Measurements from ENCODE around the gene NRG2. TPM values are rescaled to one million over a fixed set of nuclear protein-coding genes. Genes with fewer than 3 reads are reported as not detected.

The NRG2 gene
- total and polyA plus RNA-seq, 2 of the 4 experiments (the other 2 are of a cell fraction), result 0.18 TPM; not detected in 1

- Histone ChIP-seq H3K56ac (ENCODE audit: extremely low read depth, insufficient read depth, low read length) (no peak overlapping the region), H2BK15ac (ENCODE audit: low read depth, low read length) (no peak overlapping the region), H4K20me1 (ENCODE audit: insufficient read depth, low read length) (no peaks in the 10 kb centered on the region), H3K9me3 (ENCODE audit: control insufficient read depth, insufficient read depth, low read length) (no peaks in the 10 kb centered on the region), H3K27ac (ENCODE audit: insufficient read depth, low read length) (no peak overlapping the region), H2AFZ (replicated peaks; ENCODE audit: low read length, poor library complexity) (no peak overlapping the region), H4K5ac (ENCODE audit: low read depth, low read length) (no peak overlapping the region), H2BK120ac (ENCODE audit: low read depth, low read length) (no peak overlapping the region), H3K79me1 (ENCODE audit: low read depth in 1 of 2, low read length in 2 of 2) (no peaks in the 10 kb centered on the region), H3K4me3 (ENCODE audit: insufficient read depth, low read depth, low read length) (no peak overlapping the region), H3K4ac (ENCODE audit: low read depth, low read length) (no peak overlapping the region), H3K23ac (ENCODE audit: low read depth, low read length) (no peak overlapping the region), H3K36me3 (ENCODE audit: control insufficient read depth, insufficient read depth, low read length) (no peaks in the 10 kb centered on the region), H3K9me1 (ENCODE audit: insufficient read depth, low read length) (no peaks in the 10 kb centered on the region), H4K8ac (ENCODE audit: low read depth in 2 of 2, low read length in 2 of 2) (no peak overlapping the region), H3K9ac (ENCODE audit: low read depth, low read length) (no peak overlapping the region), H2AK9ac (replicated peaks; ENCODE audit: low read depth, low read length, poor library complexity) (no peak overlapping the region), H4K91ac (ENCODE audit: insufficient read depth, low read depth, low read length) (no peak overlapping the region), H3K4me2 (ENCODE audit: low read depth, low read length) (no peak overlapping the region), H2BK20ac (ENCODE audit: low read depth, low read length) (no peak overlapping the region), H3K18ac (ENCODE audit: low read depth, low read length) (no peak overlapping the region), H3K4me1 (ENCODE audit: control insufficient read depth, insufficient read depth, low read length) (no peaks in the 10 kb centered on the region), H3K27me3 (ENCODE audit: control insufficient read depth, insufficient read depth, low read length) (peaks cover 28% of the 10 kb centered on the region), H2BK5ac (ENCODE audit: low read depth, low read length, poor library complexity, severe bottlenecking) (no peak overlapping the region), H3K14ac (replicated peaks; ENCODE audit: low read depth, low read length) (no peak overlapping the region), H2AK5ac (ENCODE audit: low read depth, low read length) (no peak overlapping the region)
- no peak for TF ChIP-seq SMC3 (IDR thresholded peaks at IDR 0.05; ENCODE audit: low read depth, low read length)
- TF ChIP-seq FOS (IDR thresholded peaks at IDR 0.05; ENCODE audit: low read depth, low read length), result no peak
- TF ChIP-seq ELK1 (IDR thresholded peaks at IDR 0.05; ENCODE audit: borderline replicate concordance, low read depth, low read length), result no peak
- no peak for TF ChIP-seq RAD21 (IDR thresholded peaks at IDR 0.05; ENCODE audit: low read length)
- no peak for TF ChIP-seq RFX5 (IDR thresholded peaks at IDR 0.05; ENCODE audit: low read depth, low read length)
- in situ Hi-C loops (cut with MboI; ENCODE audit: low sequenced_read_pairs) (no loop called here), dilution Hi-C loops (cut with HindIII; ENCODE audit: low sequenced_read_pairs, unreplicated experiment) (no loop called here), intact Hi-C loops (cut with micrococcal nuclease) (no loop called here)
- ChIA-PET CTCF (no interaction called here), POLR2A (ENCODE audit: unreplicated experiment) (no interaction called here)
- no TSS peak for BruUV-seq (replicated peaks)
- DNase-seq, result no peak
- WGBS, 2 experiments (ENCODE audit: extremely low coverage in 2 of 2, insufficient read length in 1 of 2), result 14% methylated on average over 2 of the region's 7 CpGs; no CpG with 5 or more reads in 1 of the 2 experiments
- no peak for ATAC-seq (ENCODE audit: low read depth)
Observed at GRCh38 chr5:139914218-139914807, 128.8 kb downstream of the NRG2 start.

Data from IMR-90 (cell line).